HEK293 (cell line): ENCODE data around the gene ACTR3.

ENCODE experiments used
- CTCF ChIA-PET: fragments of 350-600 bp; formaldehyde crosslinking; extraction: SDS; loops from one replicate; lab custom pipeline; 2021; ENCODE audit warnings: antibody characterized with exemption; lab: Yijun Ruan, JAX
- POLR2A ChIA-PET: fragments of 300-600 bp; formaldehyde crosslinking; extraction: SDS; loops from one replicate; lab custom pipeline; 2020; ENCODE audit warnings: antibody characterized with exemption, inconsistent platforms; lab: Yijun Ruan, JAX
- H3K27ac ChIP-seq: fragments of 200-500 bp; sonication (Bioruptor generic); 2 replicates; pipeline ENCODE4 v1.5.1; 2014; ENCODE audit warnings: low read depth, low read length, control low read depth, inconsistent platforms; ENCODE audit errors: extremely low read depth
- H3K36me3 ChIP-seq, 2 experiments: fragments of 200-500 bp in 1 of 2; sonication (Bioruptor generic) in 1 of 2; 1 replicate in 1 of 2; 2 replicates in 1 of 2; pipeline ENCODE4 v1.5.1; 2014 to 2017; ENCODE audit warnings: inconsistent platforms in 2 of 2, low read length in 2 of 2; ENCODE audit not compliant: control insufficient read depth in 2 of 2, insufficient read depth in 1 of 2
- H3K4me1 ChIP-seq: fragments of 200-500 bp; sonication (Bioruptor generic); 2 replicates; pipeline ENCODE4 v1.5.1; 2014; ENCODE audit warnings: mild to moderate bottlenecking, low read length, inconsistent platforms; ENCODE audit not compliant: control insufficient read depth, insufficient read depth
- H3K4me3 ChIP-seq: 2 replicates; pipeline ENCODE4 v1.5.1; 2011; ENCODE audit warnings: low read depth, mild to moderate bottlenecking, control low read depth, low read length, moderate library complexity
- H3K9me3 ChIP-seq: fragments of 200-500 bp; sonication (Bioruptor generic); 2 replicates; pipeline ENCODE4 v1.5.1; 2014; ENCODE audit warnings: low read depth, low read length, inconsistent platforms; ENCODE audit not compliant: control insufficient read depth, insufficient read depth
- GLIS1 ChIP-seq: fragments of 450-650 bp; formaldehyde crosslinking; IDR thresholded peaks from 2 replicates; pipeline ENCODE4 v1.5.1; 2016; ENCODE audit warnings: missing biosample characterization, missing genetic modification characterization
- KLF16 ChIP-seq: fragments of 450-650 bp; formaldehyde crosslinking; IDR thresholded peaks from 2 replicates; pipeline ENCODE4 v1.5.1; 2017; ENCODE audit warnings: missing biosample characterization, missing genetic modification characterization
- KLF9 ChIP-seq: fragments of 450-650 bp; formaldehyde crosslinking; IDR thresholded peaks from 2 replicates; pipeline ENCODE4 v1.5.1; 2016; ENCODE audit warnings: missing biosample characterization, missing genetic modification characterization, low read depth
- PRDM1 ChIP-seq: fragments of 450-650 bp; formaldehyde crosslinking; IDR thresholded peaks from 2 replicates; pipeline ENCODE4; 2016; ENCODE audit warnings: missing biosample characterization, missing genetic modification characterization
- ZBTB21 ChIP-seq: fragments of 450-650 bp; formaldehyde crosslinking; IDR thresholded peaks from 2 replicates; pipeline ENCODE4 v1.5.1; 2017; ENCODE audit warnings: missing biosample characterization, missing genetic modification characterization
- ZNF302 ChIP-seq: fragments of 450-650 bp; formaldehyde crosslinking; IDR thresholded peaks from 2 replicates; pipeline ENCODE4 v1.5.1; 2016; ENCODE audit warnings: missing biosample characterization, missing genetic modification characterization, low read depth
- ZNF530 ChIP-seq: fragments of 450-650 bp; formaldehyde crosslinking; IDR thresholded peaks from 2 replicates; pipeline ENCODE4 v1.5.1; 2016; ENCODE audit warnings: low read depth, missing biosample characterization, missing genetic modification characterization
- ZNF626 ChIP-seq: fragments of 450-650 bp; sonication (Bioruptor Pico); formaldehyde crosslinking; IDR thresholded peaks from 2 replicates; pipeline ENCODE4 v1.5.1; 2018; ENCODE audit warnings: missing biosample characterization, missing genetic modification characterization, inconsistent platforms
- ZNF654 ChIP-seq: fragments of 450-650 bp; formaldehyde crosslinking; IDR thresholded peaks from 2 replicates; pipeline ENCODE4 v1.5.1; 2016; ENCODE audit warnings: low read depth, missing biosample characterization, missing genetic modification characterization
- ZNF76 ChIP-seq: fragments of 450-650 bp; formaldehyde crosslinking; IDR thresholded peaks from 2 replicates; pipeline ENCODE4; 2016; ENCODE audit warnings: low read depth, missing biosample characterization, missing genetic modification characterization, borderline replicate concordance
- TF ChIP-seq, protein P1 (sequence below): fragments of 450-650 bp; formaldehyde crosslinking; IDR thresholded peaks from 2 replicates; pipeline ENCODE4 v1.5.1; 2016; ENCODE audit warnings: missing biosample characterization, missing genetic modification characterization
- TF ChIP-seq, protein P2 (sequence below): fragments of 450-650 bp; formaldehyde crosslinking; IDR thresholded peaks from 2 replicates; pipeline ENCODE4 v1.5.1; 2016; ENCODE audit warnings: missing biosample characterization, missing genetic modification characterization
- TF ChIP-seq, protein P3 (sequence below): fragments of 450-650 bp; formaldehyde crosslinking; IDR thresholded peaks from 2 replicates; pipeline ENCODE4 v1.5.1; 2016; ENCODE audit warnings: missing biosample characterization, missing genetic modification characterization
- TF ChIP-seq, protein P4 (sequence below): fragments of 450-650 bp; formaldehyde crosslinking; IDR thresholded peaks from 2 replicates; pipeline ENCODE4 v1.5.1; 2017; ENCODE audit warnings: missing biosample characterization, missing genetic modification characterization
- TF ChIP-seq, protein P5 (sequence below): fragments of 450-650 bp; formaldehyde crosslinking; IDR thresholded peaks from 2 replicates; pipeline ENCODE4 v1.5.1; 2017; ENCODE audit warnings: missing biosample characterization, missing genetic modification characterization
- TF ChIP-seq, protein P6 (sequence below): fragments of 450-650 bp; formaldehyde crosslinking; IDR thresholded peaks from 2 replicates; pipeline ENCODE4 v1.5.1; 2016; ENCODE audit warnings: missing biosample characterization, missing genetic modification characterization
- TF ChIP-seq, protein P7 (sequence below): fragments of 450-650 bp; formaldehyde crosslinking; IDR thresholded peaks from 2 replicates; pipeline ENCODE4 v1.5.1; 2016; ENCODE audit warnings: missing biosample characterization, missing genetic modification characterization

Gene ACTR3

DNA sequence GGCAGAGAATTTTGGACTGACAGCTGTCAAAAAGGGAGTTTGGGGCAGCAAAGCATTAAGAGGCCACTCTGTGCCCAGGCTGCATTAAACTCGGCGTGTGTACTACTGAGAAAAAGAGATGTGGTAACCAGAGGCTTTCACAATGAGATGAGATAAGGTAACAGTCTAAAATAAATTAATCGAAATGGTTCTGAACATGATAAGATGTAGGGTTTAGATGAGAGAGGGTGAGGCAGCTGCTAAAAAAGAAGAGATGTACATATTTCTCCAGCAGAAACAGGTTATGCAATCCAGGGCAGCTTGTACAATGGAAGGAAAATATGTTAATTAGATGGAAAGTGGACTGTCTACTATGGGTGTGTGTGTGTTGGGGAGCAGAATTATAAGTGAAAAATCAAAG lies 39.2 kb upstream of the ACTR3 start (continued):
- no peak for TF ChIP-seq ZNF654
- no peak for TF ChIP-seq KLF9 (tag by site-specific recombination)
- TF ChIP-seq ZNF76 (tag by site-specific recombination) = no peak
- TF ChIP-seq, protein P1, sequence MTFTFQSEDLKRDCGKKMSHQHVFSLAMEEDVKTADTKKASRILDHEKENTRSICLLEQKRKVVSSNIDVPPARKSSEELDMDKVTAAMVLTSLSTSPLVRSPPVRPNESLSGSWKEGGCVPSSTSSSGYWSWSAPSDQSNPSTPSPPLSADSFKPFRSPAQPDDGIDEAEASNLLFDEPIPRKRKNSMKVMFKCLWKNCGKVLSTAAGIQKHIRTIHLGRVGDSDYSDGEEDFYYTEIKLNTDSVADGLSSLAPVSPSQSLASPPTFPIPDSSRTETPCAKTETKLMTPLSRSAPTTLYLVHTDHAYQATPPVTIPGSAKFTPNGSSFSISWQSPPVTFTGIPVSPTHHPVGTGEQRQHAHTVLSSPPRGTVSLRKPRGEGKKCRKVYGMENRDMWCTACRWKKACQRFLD (tag by site-specific recombination) = no peak

DNA sequence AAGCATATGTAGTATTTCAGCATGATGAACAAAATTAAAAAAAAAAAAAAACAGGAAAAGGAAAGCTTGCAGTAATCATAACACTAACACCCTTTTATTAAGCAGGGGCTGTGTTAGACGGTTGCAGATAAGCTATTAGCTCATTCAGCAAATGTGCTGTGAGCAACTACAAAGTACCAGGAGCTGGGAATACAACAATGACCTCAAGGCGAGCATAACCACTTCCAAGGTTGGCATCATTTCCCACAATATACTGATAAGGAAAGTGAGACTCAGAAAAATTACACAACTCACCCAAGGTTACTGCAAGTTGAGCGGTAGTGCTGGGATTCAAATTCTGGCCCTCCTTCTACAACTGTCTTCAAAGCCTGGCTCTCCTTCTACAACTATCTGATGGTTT lies 38.2 kb upstream of the ACTR3 start:
- ChIA-PET POLR2A (no interaction called here), CTCF (interaction anchor here (0.7 kb wide), 1 partner anchor 1973 kb away, joined by 3 read pairs; no protein-coding TSS in a partner anchor)
- Histone ChIP-seq H3K4me1 (no peaks in the 10 kb centered on the region), H3K4me3 (no peak overlapping the region), H3K36me3 (no peaks in the 10 kb centered on the region), H3K27ac (no peak overlapping the region), H3K9me3 (no peaks in the 10 kb centered on the region)
- TF ChIP-seq, protein P2, sequence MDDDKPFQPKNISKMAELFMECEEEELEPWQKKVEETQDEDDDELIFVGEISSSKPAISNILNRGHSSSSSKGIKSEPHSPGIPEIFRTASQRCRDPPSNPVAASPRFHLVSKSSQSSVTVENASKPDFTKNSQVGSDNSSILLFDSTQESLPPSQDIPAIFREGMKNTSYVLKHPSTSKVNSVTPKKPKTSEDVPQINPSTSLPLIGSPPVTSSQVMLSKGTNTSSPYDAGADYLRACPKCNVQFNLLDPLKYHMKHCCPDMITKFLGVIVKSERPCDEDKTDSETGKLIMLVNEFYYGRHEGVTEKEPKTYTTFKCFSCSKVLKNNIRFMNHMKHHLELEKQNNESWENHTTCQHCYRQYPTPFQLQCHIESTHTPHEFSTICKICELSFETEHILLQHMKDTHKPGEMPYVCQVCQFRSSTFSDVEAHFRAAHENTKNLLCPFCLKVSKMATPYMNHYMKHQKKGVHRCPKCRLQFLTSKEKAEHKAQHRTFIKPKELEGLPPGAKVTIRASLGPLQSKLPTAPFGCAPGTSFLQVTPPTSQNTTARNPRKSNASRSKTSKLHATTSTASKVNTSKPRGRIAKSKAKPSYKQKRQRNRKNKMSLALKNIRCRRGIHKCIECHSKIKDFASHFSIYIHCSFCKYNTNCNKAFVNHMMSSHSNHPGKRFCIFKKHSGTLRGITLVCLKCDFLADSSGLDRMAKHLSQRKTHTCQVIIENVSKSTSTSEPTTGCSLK = no peak
- TF ChIP-seq ZNF626 (tag by site-specific recombination) (no peak), KLF16 (tag by site-specific recombination) (no peak), ZNF530 (tag by site-specific recombination) (no peak), ZNF302 (tag by site-specific recombination) (no peak), GLIS1 (tag by site-specific recombination) (no peak), PRDM1 (tag by site-specific recombination) (no peak), ZBTB21 (tag by site-specific recombination) (no peak)
- TF ChIP-seq, protein P3, sequence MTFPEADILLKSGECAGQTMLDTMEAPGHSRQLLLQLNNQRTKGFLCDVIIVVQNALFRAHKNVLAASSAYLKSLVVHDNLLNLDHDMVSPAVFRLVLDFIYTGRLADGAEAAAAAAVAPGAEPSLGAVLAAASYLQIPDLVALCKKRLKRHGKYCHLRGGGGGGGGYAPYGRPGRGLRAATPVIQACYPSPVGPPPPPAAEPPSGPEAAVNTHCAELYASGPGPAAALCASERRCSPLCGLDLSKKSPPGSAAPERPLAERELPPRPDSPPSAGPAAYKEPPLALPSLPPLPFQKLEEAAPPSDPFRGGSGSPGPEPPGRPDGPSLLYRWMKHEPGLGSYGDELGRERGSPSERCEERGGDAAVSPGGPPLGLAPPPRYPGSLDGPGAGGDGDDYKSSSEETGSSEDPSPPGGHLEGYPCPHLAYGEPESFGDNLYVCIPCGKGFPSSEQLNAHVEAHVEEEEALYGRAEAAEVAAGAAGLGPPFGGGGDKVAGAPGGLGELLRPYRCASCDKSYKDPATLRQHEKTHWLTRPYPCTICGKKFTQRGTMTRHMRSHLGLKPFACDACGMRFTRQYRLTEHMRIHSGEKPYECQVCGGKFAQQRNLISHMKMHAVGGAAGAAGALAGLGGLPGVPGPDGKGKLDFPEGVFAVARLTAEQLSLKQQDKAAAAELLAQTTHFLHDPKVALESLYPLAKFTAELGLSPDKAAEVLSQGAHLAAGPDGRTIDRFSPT (tag by site-specific recombination) = no peak
- TF ChIP-seq, protein P4, sequence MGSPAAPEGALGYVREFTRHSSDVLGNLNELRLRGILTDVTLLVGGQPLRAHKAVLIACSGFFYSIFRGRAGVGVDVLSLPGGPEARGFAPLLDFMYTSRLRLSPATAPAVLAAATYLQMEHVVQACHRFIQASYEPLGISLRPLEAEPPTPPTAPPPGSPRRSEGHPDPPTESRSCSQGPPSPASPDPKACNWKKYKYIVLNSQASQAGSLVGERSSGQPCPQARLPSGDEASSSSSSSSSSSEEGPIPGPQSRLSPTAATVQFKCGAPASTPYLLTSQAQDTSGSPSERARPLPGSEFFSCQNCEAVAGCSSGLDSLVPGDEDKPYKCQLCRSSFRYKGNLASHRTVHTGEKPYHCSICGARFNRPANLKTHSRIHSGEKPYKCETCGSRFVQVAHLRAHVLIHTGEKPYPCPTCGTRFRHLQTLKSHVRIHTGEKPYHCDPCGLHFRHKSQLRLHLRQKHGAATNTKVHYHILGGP (tag by site-specific recombination) = no peak
- TF ChIP-seq, protein P5, sequence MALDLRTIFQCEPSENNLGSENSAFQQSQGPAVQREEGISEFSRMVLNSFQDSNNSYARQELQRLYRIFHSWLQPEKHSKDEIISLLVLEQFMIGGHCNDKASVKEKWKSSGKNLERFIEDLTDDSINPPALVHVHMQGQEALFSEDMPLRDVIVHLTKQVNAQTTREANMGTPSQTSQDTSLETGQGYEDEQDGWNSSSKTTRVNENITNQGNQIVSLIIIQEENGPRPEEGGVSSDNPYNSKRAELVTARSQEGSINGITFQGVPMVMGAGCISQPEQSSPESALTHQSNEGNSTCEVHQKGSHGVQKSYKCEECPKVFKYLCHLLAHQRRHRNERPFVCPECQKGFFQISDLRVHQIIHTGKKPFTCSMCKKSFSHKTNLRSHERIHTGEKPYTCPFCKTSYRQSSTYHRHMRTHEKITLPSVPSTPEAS (tag by site-specific recombination) = no peak
- TF ChIP-seq, protein P6, sequence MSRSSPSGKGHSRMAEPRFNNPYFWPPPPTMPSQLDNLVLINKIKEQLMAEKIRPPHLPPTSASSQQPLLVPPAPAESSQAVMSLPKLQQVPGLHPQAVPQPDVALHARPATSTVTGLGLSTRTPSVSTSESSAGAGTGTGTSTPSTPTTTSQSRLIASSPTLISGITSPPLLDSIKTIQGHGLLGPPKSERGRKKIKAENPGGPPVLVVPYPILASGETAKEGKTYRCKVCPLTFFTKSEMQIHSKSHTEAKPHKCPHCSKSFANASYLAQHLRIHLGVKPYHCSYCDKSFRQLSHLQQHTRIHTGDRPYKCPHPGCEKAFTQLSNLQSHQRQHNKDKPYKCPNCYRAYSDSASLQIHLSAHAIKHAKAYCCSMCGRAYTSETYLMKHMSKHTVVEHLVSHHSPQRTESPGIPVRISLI = no peak
- TF ChIP-seq, protein P7, sequence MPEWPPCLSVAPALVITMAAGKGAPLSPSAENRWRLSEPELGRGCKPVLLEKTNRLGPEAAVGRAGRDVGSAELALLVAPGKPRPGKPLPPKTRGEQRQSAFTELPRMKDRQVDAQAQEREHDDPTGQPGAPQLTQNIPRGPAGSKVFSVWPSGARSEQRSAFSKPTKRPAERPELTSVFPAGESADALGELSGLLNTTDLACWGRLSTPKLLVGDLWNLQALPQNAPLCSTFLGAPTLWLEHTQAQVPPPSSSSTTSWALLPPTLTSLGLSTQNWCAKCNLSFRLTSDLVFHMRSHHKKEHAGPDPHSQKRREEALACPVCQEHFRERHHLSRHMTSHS (tag by site-specific recombination) = no peak
